ENCODE results near the gene IQCM.
"Not testable (repeated sequence)": the region's sequence is repeated elsewhere in the genome, so short reads cannot be mapped to it uniquely, and the experiment has no call there.

IQCM gene

DNA sequence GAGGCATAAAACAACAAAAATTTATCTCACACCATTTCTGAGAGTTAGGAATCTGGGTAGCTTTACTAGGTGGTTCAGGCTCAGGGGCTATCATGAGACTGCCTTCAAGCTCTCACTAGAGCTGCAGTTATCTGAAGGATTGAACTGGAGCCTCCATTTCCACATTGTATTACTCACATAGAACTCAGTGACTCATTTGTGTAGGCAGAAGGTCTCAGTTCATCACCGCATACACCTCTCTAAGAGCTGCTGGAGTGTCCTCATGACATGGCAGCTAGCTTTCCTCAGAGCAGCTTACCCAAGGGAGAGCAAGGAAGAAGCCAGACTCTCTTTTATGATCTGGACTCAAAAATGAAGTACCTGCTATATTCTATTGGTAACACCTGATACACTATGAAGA, 389.2 kb downstream of the IQCM start:
- no peak for DNase-seq

DNA sequence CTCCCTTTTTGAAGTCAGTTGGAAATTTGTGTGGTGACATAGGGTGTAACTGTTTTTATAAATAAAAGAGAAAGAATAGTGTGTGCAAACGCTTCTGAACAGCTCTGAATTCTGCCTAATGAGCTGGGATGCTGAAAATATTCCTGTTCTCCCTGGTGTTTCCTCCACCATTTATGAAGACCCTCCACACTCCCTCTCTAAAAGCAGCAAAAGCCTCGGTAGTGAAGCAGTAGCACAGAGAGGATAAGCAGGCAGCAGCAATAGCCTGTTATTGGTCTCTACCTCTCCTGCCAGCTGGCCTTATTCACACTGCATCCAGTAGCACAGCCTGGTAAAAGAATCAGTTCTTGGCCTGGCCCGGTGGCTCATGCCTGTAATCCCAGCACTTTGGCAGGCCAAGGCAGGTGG, 406.1 kb downstream of the IQCM start:
- no peak for DNase-seq

DNA sequence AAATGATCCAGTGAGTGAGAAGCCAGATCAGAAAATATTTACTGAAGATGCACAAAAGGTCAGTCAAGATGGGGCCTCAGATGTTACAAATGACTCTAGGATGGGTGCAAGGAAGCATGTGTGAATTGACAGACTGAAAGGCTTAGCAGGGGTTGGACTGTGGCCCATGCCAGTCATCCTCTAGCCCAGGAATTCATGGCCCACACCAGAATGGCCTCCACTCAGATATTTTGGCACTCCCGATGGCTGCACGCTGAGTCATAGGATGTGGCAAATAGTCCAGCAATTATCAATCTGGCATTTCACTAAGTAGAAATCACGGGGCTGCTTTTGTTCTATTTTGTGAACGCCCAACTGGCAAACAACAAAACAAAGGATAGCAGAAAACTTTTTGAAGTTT, 406.5 kb downstream of the IQCM start:
- no peak for DNase-seq

DNA sequence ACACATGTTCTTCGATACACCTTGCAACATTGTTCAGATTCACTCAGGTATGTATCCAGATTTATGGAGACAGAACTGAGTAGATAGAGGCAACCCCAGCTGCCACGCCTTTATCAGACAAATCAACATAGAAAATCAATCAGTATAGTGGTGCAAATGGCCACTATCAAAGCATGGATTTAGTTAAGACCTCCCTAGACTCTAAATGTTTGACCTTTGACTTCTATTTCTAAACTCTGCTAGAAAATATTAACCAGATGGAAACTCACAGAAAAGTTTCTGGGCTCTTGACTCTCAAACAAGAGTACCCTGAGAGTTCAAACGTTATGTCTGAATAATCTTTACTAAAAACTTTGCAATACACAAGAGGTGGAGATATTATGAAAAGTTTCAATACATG, 411.5 kb downstream of the IQCM start:
- no peak for DNase-seq

DNA sequence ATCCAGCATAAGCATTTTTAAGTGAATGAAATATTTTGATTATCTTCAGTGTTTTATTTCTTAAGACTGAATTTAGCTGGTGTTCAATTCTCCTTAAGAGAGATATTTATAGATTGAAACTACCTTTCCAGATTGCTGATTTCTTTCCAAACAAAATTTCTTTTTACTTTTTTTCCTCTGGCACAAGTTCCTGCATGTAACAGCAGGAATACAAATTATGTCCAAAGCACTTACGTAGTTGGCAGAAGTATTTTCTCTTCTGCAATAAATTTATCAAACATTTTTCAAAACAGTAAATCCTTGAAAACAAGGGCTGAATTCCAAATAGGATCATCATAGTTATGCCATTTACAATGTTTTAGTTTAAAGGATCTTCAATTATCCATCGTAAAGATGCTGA, 412.6 kb downstream of the IQCM start:
- DNase-seq = no peak

DNA sequence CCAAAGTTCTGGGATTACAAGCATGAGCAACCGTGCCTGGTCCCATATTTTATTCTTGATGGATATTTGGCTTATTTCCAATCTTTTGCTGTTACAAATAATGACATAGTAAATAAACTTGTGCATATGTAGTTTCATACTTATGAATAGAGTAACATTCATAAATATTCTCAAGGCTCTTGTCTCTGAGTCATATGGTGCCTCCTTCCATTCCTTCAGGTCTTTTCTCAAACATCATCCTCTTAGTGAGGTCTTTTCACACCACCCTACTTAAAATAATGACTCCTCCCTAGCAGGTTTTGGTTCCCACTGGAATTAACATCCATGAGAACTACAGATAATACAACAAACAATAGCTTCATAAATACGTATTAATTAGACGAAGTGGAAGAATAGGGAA, 416.6 kb downstream of the IQCM start:
- DNase-seq = no peak

DNA sequence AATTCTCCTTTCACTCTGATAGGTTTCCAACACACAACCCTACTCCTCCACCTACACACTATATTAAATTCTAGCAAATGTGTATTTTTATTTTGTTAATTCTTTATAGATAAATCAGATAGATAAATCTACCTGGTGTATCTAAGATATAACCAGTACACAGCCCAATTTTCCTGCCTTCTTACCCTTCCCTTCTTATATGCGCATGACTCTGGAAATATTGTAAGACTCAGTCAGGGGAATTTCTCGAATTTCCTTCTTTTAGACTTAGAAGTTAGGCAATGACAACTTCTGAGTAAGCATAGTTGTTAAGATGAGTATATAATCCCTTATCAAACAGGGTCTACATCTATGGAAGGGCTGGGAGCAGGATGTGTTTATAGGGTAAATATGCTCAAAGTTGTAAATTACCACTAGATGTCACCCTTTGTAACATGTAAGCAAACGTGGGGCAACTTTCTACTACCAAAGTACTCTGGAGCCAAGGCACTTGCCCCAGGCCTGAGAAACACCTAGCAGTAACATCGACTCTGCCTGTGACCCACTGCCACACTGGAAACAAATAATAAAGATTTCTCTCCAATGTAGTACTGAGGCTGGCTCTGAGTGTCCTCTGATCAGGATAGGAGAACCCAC, 444.7 kb downstream of the IQCM start:
- no peak for DNase-seq

DNA sequence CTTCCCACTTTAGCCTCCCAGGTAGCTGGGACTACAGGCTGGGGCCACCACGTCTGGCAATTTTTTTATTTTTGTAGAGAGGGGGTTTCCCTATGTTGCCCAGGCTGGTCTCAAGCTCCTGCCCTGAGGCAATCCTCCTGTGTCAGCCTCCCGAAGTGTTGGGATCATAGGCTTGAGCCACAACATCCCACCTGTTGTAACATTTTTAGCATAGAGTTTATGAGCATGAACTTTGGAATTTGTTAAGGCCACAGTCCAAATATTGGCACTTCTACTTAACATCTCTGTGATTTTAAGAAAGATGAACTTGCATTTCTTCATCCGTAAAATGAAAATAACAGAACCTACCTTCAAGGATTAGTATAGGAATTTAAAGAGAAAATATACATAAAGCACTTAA, 445.6 kb downstream of the IQCM start:
- DNase-seq = no peak

DNA sequence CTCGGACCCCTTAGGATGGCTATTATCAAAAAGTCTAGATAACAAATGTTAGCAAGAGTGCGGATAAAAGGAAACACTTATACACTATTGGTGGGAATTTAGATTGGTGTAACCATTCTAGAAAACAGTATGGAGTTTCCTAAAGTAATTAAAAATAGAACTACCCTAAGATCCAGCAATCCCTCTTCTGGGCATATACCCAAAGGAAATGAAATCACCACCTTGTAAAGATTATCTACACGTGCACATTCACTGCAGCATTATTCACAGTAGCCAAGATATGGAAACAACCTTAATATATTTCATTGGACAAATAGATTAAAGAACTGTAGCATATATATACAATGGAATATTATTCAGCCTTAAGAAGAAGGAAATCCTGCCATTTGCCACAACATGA, 462.4 kb downstream of the IQCM start:
- no peak for DNase-seq

DNA sequence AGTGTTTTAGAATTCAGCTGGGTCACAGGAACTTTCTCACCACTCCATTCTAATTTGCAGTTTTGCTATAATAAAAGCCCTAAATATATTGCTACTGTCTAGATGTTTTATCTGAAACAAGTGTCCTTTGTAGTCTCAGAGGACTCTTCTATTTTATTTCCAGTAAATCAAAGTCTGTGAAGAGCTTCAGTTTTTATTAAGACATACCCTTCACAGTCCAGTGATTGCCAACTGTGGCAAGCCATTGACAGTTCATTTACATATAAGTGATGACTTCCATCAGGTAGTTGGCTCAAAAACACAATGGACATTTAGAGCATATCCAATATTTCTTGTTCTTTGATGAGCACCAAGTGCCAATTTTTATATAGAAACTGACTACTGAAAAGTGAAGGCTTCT, 466.1 kb downstream of the IQCM start:
- DNase-seq = no peak

DNA sequence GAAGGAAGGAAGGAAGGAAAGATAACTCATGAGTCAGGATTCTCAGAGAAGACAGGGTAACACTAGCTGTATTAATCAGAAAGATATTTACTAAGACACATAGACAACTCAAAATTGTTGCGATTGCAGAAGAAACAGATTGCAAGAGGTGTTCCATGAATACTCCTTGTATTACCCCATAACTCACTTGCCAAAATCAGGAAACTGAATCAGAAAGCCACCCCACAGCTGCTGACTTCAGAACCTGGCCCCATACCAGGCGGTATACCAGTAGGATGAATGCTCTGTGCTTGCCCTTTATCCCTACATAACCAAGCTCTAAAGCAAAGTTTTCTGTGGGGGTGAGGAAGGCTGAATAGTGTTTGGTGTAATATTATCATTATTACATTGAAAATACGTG, 468.5 kb downstream of the IQCM start:
- no peak for DNase-seq

DNA sequence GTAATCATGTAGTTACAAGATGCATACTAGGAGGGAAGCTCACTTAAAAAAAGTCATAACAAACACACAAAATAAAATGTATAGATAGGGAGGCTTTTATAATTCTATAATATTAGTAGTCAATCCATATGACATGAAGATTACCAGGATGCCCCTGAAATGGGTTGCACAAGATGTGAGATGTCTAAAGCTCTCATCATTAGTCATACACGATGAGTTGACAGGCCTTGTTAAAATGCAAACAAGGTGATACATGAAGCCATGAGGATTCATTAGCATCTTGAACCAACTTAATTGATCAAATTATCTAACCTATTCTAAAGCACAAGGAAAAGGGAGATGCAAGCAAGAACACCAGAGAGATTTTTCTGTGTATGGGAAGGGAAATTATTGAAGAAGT, 470.2 kb downstream of the IQCM start:
- DNase-seq = no peak

DNA sequence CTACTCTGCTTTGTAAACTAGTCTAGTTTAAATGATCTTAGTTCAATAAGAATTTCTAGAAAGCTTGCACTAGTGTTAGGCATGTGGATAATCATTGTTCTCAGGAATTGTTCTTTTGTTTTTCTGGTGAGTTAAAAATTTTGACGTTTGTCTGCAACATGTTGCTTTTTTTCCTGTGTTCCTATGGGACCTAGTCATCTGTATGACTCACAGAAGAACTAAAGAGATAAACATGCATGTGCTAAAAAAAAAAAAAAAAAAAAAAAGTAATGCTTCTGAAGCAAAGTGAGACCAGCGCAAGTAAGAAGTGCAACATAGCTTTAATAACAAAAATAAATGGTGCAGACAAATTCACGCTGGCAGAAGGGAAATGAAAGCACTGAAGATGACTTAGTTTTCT, 471.2 kb downstream of the IQCM start:
- no peak for DNase-seq

DNA sequence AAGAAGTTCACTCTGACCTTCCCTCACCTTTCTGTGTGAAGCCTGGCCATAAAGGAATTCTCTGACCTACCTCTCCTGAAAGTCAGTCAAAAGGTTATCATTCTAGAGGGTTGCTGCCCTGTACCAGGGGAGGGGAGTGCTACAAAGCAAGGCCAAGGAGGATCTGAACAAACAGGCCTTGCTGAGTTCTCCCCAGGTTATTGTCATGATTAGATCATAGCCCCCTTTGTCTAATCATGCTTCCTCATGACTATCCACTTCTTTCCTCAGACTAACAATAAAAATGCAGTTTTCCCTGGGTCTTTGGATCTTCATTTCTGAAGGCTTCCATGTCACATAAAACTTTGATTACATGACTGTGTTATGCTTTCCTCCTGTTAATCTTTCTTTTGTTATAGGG, 472.0 kb downstream of the IQCM start:
- no peak for DNase-seq

DNA sequence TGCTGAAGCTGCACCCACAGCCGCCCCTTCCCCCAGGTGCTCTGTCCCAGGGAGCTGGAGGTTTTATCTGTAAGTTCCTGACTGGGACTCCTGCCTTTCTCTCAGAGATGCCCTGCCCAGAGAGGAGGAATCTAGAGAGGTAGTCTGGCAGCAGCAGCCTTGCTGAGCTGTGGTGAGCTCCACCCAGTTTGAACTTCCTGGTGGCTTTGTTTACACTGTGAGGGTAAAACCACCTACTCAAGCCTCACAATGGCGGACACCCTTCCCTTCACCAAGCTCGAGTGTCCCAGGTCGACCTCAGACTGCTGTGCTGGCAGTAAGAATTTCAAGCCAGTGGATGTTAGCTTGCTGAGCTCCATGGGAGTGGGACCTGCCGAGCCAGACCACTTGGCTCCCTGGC, 474.5 kb downstream of the IQCM start:
- not testable (repeated sequence) for DNase-seq

DNA sequence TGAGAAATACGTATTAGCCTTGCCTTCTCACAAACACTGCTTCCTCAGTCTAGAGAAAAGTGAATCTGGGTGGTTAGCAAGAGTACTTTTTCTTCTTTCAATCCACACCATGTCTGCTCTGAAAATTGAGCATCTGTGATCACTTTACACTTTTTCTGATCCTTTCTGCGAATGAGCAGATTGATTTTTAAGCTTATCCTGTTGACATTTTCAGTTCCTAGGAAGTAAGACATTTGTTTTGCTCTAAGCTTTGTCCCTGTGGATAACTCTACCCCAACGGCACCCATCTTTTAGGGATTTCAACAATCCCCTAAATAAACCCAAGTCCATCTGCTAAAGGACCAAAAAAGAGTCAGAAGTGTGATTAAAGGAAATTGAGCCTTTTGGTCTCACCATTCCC, 487.5 kb downstream of the IQCM start:
- DNase-seq = no peak

DNA sequence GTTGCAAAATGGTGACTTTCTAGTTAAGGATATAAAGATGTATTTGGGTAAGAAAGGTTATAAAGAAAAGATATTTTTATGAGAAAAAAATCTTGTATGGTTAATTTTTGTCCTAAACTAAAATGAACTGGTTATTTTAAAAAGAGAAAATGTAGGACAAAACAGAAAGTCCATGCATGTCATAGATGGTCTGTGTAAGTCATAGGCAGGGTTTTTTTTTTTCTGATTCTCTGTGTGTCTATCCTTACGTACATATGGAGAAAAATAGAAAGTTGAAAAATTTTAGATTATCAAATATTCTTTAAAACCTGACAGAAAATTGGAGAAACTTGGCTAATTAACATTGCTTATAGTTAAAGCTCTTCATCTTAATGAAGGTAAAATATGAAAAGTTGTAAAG, 493.4 kb downstream of the IQCM start:
- no peak for DNase-seq

DNA sequence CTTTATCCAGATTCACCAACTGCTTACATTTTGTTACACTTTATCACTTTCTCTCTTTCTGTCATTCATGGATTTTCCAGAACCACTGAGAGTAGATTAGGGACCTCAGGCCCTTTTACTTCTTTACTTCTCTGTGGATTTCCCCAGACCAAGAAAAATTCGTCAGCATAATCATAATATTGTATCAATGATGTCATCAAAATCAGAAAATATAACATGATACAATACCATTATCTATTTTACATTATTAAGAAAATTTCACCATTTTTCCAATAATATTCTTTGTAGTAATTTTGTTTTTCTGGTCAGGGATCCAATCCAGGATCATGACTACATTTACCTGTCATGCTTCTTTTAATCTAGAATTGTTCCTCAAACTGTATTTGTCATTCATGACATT, 494.2 kb downstream of the IQCM start:
- no peak for DNase-seq

DNA sequence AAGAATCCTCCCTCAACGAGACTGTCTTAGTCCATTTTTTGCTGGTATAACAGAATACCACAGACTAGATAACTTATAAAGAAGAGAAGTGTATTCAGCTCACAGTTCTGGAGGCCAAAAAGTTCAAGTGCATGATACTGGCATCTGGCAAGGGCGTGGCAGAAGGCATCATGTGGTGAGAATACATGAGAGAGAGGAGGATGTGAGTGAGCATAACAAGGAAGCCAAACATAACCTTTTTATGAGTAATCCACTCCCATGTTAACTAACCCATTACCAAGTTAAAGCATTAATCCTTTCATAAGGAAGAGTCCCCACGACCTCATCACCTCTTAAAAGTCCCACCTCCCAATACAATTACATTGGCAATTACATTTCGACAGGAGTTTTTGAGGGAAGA, 504.6 kb downstream of the IQCM start:
- no peak for DNase-seq

DNA sequence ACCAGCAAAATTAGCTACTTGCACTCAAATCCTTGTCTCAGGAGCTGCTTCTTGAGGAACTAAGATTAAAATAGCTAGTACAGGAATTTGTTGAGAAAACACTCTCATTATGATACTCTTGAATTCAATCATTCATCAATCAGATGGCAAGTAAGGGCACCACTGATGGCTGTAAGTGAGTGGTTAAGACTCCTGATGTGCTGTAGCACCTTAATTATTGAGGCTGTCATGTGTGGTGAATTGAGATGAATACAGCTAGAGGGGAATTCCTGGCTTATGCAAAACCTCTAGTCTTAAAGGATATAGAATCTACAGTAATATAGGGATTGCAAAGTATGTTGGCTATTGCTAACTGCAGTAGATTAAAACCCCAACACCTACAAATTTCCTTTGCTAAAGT, 509.1 kb downstream of the IQCM start:
- DNase-seq = no peak
